ENCODE results near the gene ZSWIM4.

ZSWIM4 gene

DNA sequence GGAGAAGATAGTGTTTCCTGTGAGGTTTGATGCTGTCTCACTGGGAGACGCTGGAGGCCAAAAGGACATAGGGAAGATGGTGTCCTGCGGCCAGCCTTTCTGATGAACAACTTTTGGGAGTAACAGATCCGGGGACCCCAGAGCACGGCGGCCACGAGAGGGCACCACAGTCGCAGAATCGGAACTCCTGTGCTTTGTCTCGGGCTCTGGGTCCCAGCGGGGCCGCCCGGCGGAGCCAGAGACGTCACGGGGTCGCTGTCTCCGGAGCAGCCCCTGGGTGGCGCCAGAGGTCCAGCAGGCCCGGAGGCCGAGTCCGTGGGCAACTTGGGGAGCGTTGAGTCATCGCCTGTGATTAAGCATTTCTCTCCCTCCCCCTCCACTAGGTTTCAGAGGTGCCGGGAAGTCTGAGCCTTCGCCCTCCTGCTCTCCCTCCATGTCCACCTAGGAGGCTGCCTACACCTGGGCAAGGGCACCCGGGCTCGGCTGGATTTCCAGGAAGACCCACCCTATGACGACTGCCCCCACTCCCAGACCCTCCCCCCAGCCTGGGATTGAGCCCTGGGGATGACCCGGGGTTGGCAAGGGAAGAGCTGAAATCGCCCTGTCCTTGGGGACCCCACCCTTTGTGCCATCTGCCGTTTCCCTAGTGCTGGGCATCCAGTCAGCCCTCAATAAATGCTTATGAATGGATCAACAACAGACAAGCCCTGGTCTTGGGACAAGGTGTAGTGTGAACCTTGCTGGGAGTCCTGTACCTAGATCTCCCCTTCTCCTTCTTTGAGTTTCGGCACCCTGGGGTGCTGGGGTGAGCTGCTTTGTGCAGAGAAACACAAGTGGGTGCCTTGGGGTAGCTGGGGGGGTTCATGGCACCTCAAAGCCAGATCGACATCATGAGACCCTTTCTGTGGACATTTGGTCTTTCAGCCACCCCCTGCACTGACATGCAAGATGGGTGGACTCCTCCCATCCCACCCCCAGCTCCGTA, 85.1 kb downstream of the ZSWIM4 start:
- peak; percentile 98 for DNase-seq

- peak; percentile 43 for DNase-seq
Observed at GRCh38 chr19:13881251-13881691, 86.0 kb downstream of the ZSWIM4 start.

Measured in CD4-positive, alpha-beta T cell treated with Interleukin-10 for 1 hour (primary cell).